Suprapubic skin (tissue), 4 donors: ENCODE data around the gene PPP1R14C. TPM values are rescaled to one million over a fixed set of nuclear protein-coding genes. Genes with fewer than 3 reads are reported as not detected.
A peak's percentile ranks its signal among the peaks of the same experiment; 100 is the strongest.

ENCODE experiments used
- DNase-seq, 2 donors: peaks; one replicate each; pipeline ENCODE4 v3.0.0-alpha.2; 2019; ENCODE audit warnings: low spot score in 2 of 2
- H3K27ac ChIP-seq: fragments of 200-600 bp; sonication (generic); one replicate; pipeline ENCODE4 v1.5.1; 2019
- H3K27me3 ChIP-seq: fragments of 200-600 bp; sonication (generic); one replicate; pipeline ENCODE4 v1.5.1; 2019
- H3K36me3 ChIP-seq: fragments of 200-600 bp; sonication (generic); one replicate; pipeline ENCODE4 v1.5.1; 2019
- H3K4me1 ChIP-seq: fragments of 200-600 bp; sonication (generic); one replicate; pipeline ENCODE4 v1.5.1; 2019
- H3K4me3 ChIP-seq: fragments of 200-600 bp; sonication (generic); one replicate; pipeline ENCODE4 v1.5.1; 2019; ENCODE audit warnings: mild to moderate bottlenecking
- H3K9me3 ChIP-seq: fragments of 200-600 bp; sonication (generic); one replicate; pipeline ENCODE4 v1.5.1; 2019
- CTCF ChIP-seq, 2 donors: fragments of 200-600 bp in 1 of 2; fragments of 450-650 bp in 1 of 2; sonication (generic) in 1 of 2; IDR thresholded peaks; one replicate each; pipeline ENCODE4 v1.5.1; 2016 to 2019; ENCODE audit warnings: antibody characterized with exemption in 2 of 2, mild to moderate bottlenecking in 1 of 2, moderate library complexity in 1 of 2
- EP300 ChIP-seq: sonication (generic); formaldehyde crosslinking; IDR thresholded peaks from one replicate; pipeline ENCODE4 v1.6.1; 2017; ENCODE audit warnings: antibody characterized with exemption
- POLR2A ChIP-seq, 2 donors: fragments of 450-650 bp; IDR thresholded peaks; one replicate each; pipeline ENCODE4 v1.6.1; 2017; ENCODE audit warnings: antibody characterized with exemption in 2 of 2, mild to moderate bottlenecking in 2 of 2, moderate library complexity in 2 of 2
- POLR2AphosphoS5 ChIP-seq, 3 donors: sonication (generic); formaldehyde crosslinking; IDR thresholded peaks; one replicate each; pipeline ENCODE4 v1.6.1; 2017; ENCODE audit warnings: antibody characterized with exemption in 3 of 3
- WGBS: methylation state at CpG from one replicate; pipeline ENCODE4 v1.1.5; 2018; 5-methylcytosine and 5-hydroxymethylcytosine counted together
- total RNA-seq, 4 donors: library from RNA; depleted of rRNA; stranded (reverse); fragments of >200 nt; gene quantifications; one replicate each; pipeline ENCODE4 v1.1.0, GENCODE V29; 2016

Gene PPP1R14C
- total RNA-seq, 4 donors from 2014 or later = 44.3 to 104 (median 88.8) TPM

- WGBS = 53% methylated on average over 2 of the region's 2 CpGs
- Histone ChIP-seq H3K9me3 (no peaks in the 10 kb centered on the region), H3K36me3 (no peaks in the 10 kb centered on the region), H3K4me1 (peaks cover 55% of the 10 kb centered on the region), H3K27ac (no peak overlapping the region), H3K27me3 (peaks cover 40% of the 10 kb centered on the region), H3K4me3 (no peak overlapping the region)
- DNase-seq = no peak
- no peak for TF ChIP-seq POLR2AphosphoS5 (IDR thresholded peaks at IDR 0.05)
- no peak for TF ChIP-seq CTCF (IDR thresholded peaks at IDR 0.05)
- TF ChIP-seq POLR2A (IDR thresholded peaks at IDR 0.05) = no peak
- no peak for TF ChIP-seq EP300
Measured at GRCh38 chr6:150150458-150150820, 7.6 kb downstream of the PPP1R14C start.

- peaks cover 51% of the 10 kb centered on the region for H3K4me1 ChIP-seq
- no peak overlapping the region for H3K27ac ChIP-seq
- no peak overlapping the region for H3K4me3 ChIP-seq
- peaks cover 34% of the 10 kb centered on the region for H3K27me3 ChIP-seq
- no peaks in the 10 kb centered on the region for H3K36me3 ChIP-seq
- TF ChIP-seq POLR2A (IDR thresholded peaks at IDR 0.05) (no peak), EP300 (no peak), POLR2AphosphoS5 (IDR thresholded peaks at IDR 0.05) (no peak), CTCF (IDR thresholded peaks at IDR 0.05) (no peak)
- no peaks in the 10 kb centered on the region for H3K9me3 ChIP-seq
- no peak for DNase-seq
- 39% methylated on average over 12 of the region's 12 CpGs for WGBS
Measured at GRCh38 chr6:150150821-150151646, 8.2 kb downstream of the PPP1R14C start.

- H3K4me1 ChIP-seq = peaks cover 52% of the 10 kb centered on the region
- H3K4me3 ChIP-seq = no peak overlapping the region
- H3K27ac ChIP-seq = peak overlapping the region; percentile 42
- no peaks in the 10 kb centered on the region for H3K9me3 ChIP-seq
- no peak for DNase-seq
- no peaks in the 10 kb centered on the region for H3K36me3 ChIP-seq
- peaks cover 27% of the 10 kb centered on the region for H3K27me3 ChIP-seq
- 35% methylated on average over 9 of the region's 9 CpGs for WGBS
- TF ChIP-seq POLR2A (IDR thresholded peaks at IDR 0.05) = no peak
- TF ChIP-seq POLR2AphosphoS5 (IDR thresholded peaks at IDR 0.05) = no peak
- no peak for TF ChIP-seq EP300
- no peak for TF ChIP-seq CTCF (IDR thresholded peaks at IDR 0.05)
Measured at GRCh38 chr6:150152891-150153876, 10.3 kb downstream of the PPP1R14C start.

GRCh38 chr6:150153905-150154492 lies 11.2 kb downstream of the PPP1R14C start:
- peak overlapping the region; percentile 42 for H3K27ac ChIP-seq

More at GRCh38 chr6:150153905-150154492, 11.2 kb downstream of the PPP1R14C start:
- 41% methylated on average over 6 of the region's 6 CpGs for WGBS
- no peaks in the 10 kb centered on the region for H3K9me3 ChIP-seq
- peaks cover 20% of the 10 kb centered on the region for H3K27me3 ChIP-seq
- peaks cover 52% of the 10 kb centered on the region for H3K4me1 ChIP-seq
- no peaks in the 10 kb centered on the region for H3K36me3 ChIP-seq
- TF ChIP-seq POLR2A (IDR thresholded peaks at IDR 0.05) = no peak
- no peak for TF ChIP-seq EP300
- TF ChIP-seq CTCF (IDR thresholded peaks at IDR 0.05) = no peak
- TF ChIP-seq POLR2AphosphoS5 (IDR thresholded peaks at IDR 0.05) = no peak
- H3K4me3 ChIP-seq = no peak overlapping the region
- DNase-seq = no peak
